Astrocyte of the spinal cord (primary cell): Measurements from ENCODE around the gene RPL36AL.

Experiments
- DNase-seq: peaks from one replicate; pipeline ENCODE4 v3.0.0; 2011; ENCODE audit warnings: low read depth, low spot score
- H3K4me3 ChIP-seq: 2 replicates; pipeline ENCODE4 v1.5.1; 2011; ENCODE audit warnings: low read depth, mild to moderate bottlenecking, low read length, moderate library complexity
- in situ Hi-C: cut with HindIII; loops from 2 replicates; pipeline ENCODE4 v1.10.0; 2017; ENCODE audit warnings: low sequenced_read_pairs
- TF ChIP-seq, protein P1 (sequence below): IDR thresholded peaks from 2 replicates; pipeline ENCODE4 v1.5.1; 2012; ENCODE audit warnings: low read depth, mild to moderate bottlenecking, low read length, inconsistent platforms

Gene RPL36AL

DNA sequence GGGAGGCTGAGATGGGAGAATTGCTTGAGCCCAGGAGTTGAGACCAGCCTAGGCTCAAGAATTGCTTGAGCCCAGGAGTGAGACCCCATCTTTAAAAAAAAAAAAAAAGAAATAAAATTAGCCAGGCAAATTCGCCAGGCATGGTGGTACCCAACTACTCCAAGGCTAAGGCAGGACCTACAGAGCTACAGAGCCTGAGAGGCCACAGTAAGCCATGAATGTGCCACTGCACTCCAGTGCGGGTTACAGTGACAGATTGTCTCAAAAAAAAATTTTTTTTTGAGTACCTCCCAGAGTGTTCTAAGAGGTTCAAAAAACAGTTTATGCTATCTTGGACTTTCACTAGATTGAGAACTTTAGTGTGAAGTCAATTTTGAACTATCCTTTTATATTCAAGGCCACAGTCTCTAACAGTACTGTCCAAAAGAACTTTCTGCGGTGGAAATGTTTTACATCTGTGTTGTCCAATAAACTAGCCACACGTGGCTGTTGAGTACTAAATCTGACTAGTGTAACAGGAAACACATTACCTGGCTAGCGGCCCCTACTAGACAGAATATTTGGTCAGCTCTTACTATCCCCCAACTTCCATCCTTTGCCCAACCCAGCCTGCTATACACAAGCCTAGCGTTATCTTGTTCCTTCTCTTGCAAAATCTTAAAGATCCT, 2.4 kb downstream of the RPL36AL start:
- H3K4me3 ChIP-seq: no peak overlapping the region
- DNase-seq: no peak
- TF ChIP-seq, protein P1, sequence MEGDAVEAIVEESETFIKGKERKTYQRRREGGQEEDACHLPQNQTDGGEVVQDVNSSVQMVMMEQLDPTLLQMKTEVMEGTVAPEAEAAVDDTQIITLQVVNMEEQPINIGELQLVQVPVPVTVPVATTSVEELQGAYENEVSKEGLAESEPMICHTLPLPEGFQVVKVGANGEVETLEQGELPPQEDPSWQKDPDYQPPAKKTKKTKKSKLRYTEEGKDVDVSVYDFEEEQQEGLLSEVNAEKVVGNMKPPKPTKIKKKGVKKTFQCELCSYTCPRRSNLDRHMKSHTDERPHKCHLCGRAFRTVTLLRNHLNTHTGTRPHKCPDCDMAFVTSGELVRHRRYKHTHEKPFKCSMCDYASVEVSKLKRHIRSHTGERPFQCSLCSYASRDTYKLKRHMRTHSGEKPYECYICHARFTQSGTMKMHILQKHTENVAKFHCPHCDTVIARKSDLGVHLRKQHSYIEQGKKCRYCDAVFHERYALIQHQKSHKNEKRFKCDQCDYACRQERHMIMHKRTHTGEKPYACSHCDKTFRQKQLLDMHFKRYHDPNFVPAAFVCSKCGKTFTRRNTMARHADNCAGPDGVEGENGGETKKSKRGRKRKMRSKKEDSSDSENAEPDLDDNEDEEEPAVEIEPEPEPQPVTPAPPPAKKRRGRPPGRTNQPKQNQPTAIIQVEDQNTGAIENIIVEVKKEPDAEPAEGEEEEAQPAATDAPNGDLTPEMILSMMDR: no peak
- in situ Hi-C loops: no loop called here

- H3K4me3 ChIP-seq: no peak overlapping the region
- DNase-seq: no peak
- TF ChIP-seq, protein P1: no peak
- in situ Hi-C loops: no loop called here
These were observed 4.7 kb downstream of the RPL36AL start for GRCh38 chr14:49615776-49616175.

DNA sequence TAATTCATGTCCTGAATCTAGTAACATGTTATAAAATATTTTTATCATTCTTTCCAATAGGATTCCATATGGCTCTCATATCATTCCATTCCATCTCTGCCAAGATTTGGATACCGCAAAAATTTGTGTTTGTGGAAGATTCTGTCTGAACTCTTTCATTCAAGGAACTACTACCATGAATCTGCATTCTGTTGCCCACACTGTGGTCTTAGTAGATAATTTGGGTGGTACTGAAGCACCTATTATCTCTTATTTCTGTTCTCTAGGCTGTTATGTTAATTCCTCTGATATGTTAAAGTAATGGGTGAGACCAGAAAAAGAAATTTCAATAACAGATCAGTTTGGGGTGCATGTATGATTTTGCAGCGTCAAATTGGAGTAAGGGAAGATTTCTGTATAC, 6.2 kb downstream of the RPL36AL start:
- TF ChIP-seq, protein P1: no peak
- in situ Hi-C loops: no loop called here

DNA sequence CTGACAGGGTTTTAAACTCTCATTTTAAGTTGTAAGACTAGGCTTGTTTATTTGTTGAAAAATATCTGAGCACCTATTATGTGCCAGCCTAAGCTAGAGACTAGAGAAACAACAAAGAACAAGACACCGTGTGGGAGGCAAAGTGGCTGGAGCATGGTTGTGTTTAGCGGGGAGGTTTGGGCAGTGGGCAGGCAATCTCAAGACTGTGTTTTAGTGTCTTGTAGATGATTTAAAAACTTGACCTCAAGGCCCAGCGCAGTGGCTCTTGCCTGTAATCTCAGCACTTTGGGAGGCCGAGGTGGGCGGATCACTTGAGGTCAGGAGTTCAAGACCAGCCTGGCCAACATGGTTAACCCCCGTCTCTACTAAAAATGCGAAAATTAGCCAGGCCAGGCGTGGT, 7.8 kb downstream of the RPL36AL start:
- TF ChIP-seq, protein P1: no peak
- in situ Hi-C loops: no loop called here
- H3K4me3 ChIP-seq: no peak overlapping the region
- no peak for DNase-seq

More for the DNA sequence above, 6.2 kb downstream of the RPL36AL start:
- DNase-seq: no peak
- no peak overlapping the region for H3K4me3 ChIP-seq

DNA sequence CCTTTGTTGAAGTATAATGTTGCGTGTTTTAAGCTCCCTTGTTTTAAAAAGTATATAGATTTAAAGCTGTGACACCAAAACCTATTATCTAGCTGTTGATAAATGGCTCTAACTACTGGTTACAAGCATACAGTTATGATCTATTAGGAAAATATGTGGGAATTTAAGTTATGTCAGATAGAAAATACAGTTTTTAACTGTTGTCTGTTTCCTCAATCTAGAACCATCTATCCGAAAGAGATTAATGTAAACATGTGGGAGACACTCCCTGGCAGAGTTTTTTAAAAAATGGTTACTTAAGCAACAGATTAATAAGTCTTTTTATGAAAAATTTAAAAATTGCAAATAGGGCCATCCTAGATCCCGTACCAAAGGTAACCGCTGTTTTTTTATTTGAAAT, 8.2 kb downstream of the RPL36AL start:
- in situ Hi-C loops: no loop called here
- TF ChIP-seq, protein P1: no peak
- H3K4me3 ChIP-seq: no peak overlapping the region
- DNase-seq: no peak

GRCh38 chr14:49607583-49607982, 12.8 kb downstream of the RPL36AL start:
- no peak overlapping the region for H3K4me3 ChIP-seq
- in situ Hi-C loops: no loop called here
- DNase-seq: no peak
- TF ChIP-seq, protein P1: no peak
